Activated gamma-delta T cell treated with Interleukin-2 at 50 U/mL for 16 hours (primary cell): ENCODE results near the gene CHRNB1.

Source experiments
- DNase-seq: peaks from one replicate; pipeline ENCODE4 v3.0.0-alpha.2; 2020

CHRNB1 gene

GRCh38 chr17:7486181-7486580 is 41.3 kb downstream of the CHRNB1 start:
- no peak for DNase-seq

- DNase-seq: no peak
Measured at GRCh38 chr17:7490144-7490543, 45.3 kb downstream of the CHRNB1 start.

GRCh38 chr17:7491583-7491982 is 46.7 kb downstream of the CHRNB1 start:
- no peak for DNase-seq

- no peak for DNase-seq
Measured at GRCh38 chr17:7493941-7494340, 49.1 kb downstream of the CHRNB1 start.

GRCh38 chr17:7495906-7496434 is 51.1 kb downstream of the CHRNB1 start:
- no peak for DNase-seq

- DNase-seq: no peak
Measured at GRCh38 chr17:7496470-7497183, 51.8 kb downstream of the CHRNB1 start.

DNA sequence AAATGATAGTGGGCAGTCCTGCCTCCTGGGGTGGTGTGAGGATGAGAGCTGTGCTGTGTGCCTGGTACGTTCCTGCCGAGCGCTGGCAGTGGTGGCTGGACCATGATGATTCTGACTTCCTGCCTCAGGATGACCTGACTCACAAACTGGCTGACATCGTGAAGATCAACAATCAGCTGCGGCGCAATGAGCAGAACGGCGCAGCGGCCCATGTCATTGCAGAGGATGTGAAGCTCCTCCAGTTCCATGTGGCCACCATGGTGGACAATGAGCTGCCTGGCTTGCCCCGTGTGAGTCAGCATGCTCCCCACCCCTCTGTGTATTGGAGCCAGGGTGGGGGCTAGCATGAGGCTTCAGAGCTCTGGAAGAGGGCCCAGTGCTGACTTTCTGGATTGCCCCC is 52.4 kb downstream of the CHRNB1 start:
- no peak for DNase-seq

- DNase-seq: no peak
Measured at GRCh38 chr17:7497636-7498035, 52.8 kb downstream of the CHRNB1 start.

- no peak for DNase-seq
Measured at GRCh38 chr17:7499161-7499560, 54.3 kb downstream of the CHRNB1 start.

DNA sequence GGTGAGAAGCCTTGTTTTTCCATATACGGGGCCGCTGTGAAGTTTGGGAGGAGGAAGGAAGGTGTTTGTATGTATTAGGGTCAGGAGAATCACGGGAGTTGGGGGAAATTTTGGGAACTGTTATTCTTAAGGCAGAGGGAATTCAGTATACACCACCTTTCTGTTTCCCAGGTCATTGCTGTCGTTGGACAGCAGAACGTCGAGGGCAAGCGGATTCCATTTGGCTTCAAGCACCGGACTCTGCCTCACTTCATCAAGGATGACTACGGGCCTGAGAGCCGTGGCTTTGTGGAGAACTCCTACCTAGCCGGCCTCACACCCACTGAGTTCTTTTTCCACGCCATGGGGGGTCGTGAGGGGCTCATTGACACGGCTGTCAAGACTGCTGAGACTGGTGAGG is 56.9 kb downstream of the CHRNB1 start:
- no peak for DNase-seq

DNA sequence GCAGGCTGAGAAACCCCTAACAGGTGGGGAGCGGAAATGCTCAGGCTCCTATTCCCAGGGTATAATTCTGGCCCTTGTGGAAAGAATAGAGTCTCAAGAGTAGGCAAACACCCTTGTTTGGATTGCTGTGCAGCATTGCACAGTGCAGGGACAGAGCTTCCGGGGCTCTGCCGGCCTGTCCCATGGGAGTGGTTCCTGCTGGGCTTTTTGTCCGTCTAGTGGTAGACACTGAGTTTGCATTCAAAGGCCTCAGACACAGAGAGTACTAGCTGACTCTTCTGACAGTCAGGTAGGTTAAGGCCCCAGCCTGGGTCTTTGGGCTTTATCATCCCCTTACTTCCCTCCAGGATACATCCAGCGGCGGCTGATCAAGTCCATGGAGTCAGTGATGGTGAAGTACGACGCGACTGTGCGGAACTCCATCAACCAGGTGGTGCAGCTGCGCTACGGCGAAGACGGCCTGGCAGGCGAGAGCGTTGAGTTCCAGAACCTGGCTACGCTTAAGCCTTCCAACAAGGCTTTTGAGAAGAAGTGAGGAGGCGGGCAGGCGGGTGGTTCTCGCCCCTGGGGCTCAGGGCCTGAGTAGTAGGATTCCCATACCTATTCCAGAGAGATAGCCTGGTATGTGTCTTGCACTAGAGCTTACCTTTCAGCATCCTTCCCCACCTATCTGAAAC is 57.4 kb downstream of the CHRNB1 start:
- no peak for DNase-seq

- no peak for DNase-seq
Measured at GRCh38 chr17:7502987-7503386, 58.1 kb downstream of the CHRNB1 start.

GRCh38 chr17:7503521-7503920 is 58.7 kb downstream of the CHRNB1 start:
- DNase-seq: no peak
